Measurements from ENCODE around the gene HDAC5. TPM values are rescaled to one million over a fixed set of nuclear protein-coding genes. Genes with fewer than 3 reads are reported as not detected.
A peak's percentile ranks its signal among the peaks of the same experiment; 100 is the strongest.

The HDAC5 gene
- polyA plus RNA-seq, 1 of the 3 experiments (the other 2 are of a cell fraction), result 19.0 TPM

- Histone ChIP-seq H3K4me2 (peak overlapping the region; percentile 79), H3K79me2 (ENCODE audit: insufficient read depth) (no peaks in the 10 kb centered on the region), H3F3A (replicated peaks; ENCODE audit: insufficient read depth) (peaks cover 20% of the 10 kb centered on the region), H3K4me3 (ENCODE audit: low read depth in 2 of 2, low read length in 1 of 2) (no peak overlapping the region), H3K4me1 (ENCODE audit: control insufficient read depth in 1 of 2, insufficient read depth in 2 of 2, low read depth in 1 of 2, low read length in 1 of 2) (peaks cover 12 to 15% of the 10 kb centered on the region in 2 experiments; a peak in 3 of 4 replicates), H3K9ac (peak overlapping the region; percentile 42; the same call in 1 of the 2 replicates), H4K20me1 (ENCODE audit: insufficient read depth) (no peaks in the 10 kb centered on the region), H3K27me3 (ENCODE audit: insufficient read depth) (no peaks in the 10 kb centered on the region), H3K36me3 (replicated peaks in 1 of 2; ENCODE audit: control insufficient read depth in 1 of 2, insufficient read depth in 2 of 2, low read length in 1 of 2) (peaks cover 4 to 15% of the 10 kb centered on the region in 2 experiments), H3K9me2 (no peaks in the 10 kb centered on the region), H2AFZ (ENCODE audit: low read depth) (no peak overlapping the region), H3K27ac (ENCODE audit: low read depth in 2 of 2, low read length in 1 of 2) (peak overlapping the region in 1 of 2 experiments; percentile 75; a peak in 3 of 4 replicates), H3K9me3 (no peaks in the 10 kb centered on the region)
- ChIA-PET POLR2A (interaction anchor here (0.5 to 1.1 kb wide), 3 partner anchors 9 to 1427 kb away, joined by 3 read pairs; no protein-coding TSS in a partner anchor), CTCF (interaction anchor here (0.7 to 4.3 kb wide), 9 partner anchors 16 to 177 kb away, joined by 3 to 23 read pairs (median 5); partner anchors contain the start of gene G6PC3)
- peak; percentile 81 for DNase-seq
- peak; percentile 68 for TF ChIP-seq JUND (IDR thresholded peaks at IDR 0.05)
- 0 out of 2 replicates have a peak, but pooled peaks have one; percentile 27 for TF ChIP-seq PBX3 (IDR thresholded peaks at IDR 0.05)
- no peak for TF ChIP-seq EP300 (IDR thresholded peaks at IDR 0.05; ENCODE audit: borderline replicate concordance in 1 of 2, low read depth in 1 of 2, low read length in 1 of 2)
- no peak for TF ChIP-seq FOXM1 (IDR thresholded peaks at IDR 0.05; ENCODE audit: low read depth)
- TF ChIP-seq POLR2AphosphoS5 (IDR thresholded peaks at IDR 0.05; ENCODE audit: low read depth, low read length), result peak; percentile 50; the same call in 1 of the 2 replicates
- no peak for TF ChIP-seq RXRA (IDR thresholded peaks at IDR 0.05; ENCODE audit: borderline replicate concordance, low read depth)
- TF ChIP-seq TCF12 (IDR thresholded peaks at IDR 0.05), result peak; percentile 42; the same call in 1 of the 2 replicates
- TF ChIP-seq MXI1 (IDR thresholded peaks at IDR 0.05; ENCODE audit: low read depth, low read length), result peak; percentile 75
- TF ChIP-seq FOSL2 (IDR thresholded peaks at IDR 0.05; ENCODE audit: borderline replicate concordance, low read depth), result peak; percentile 79; the same call in 1 of the 2 replicates
- 0 out of 2 replicates have a peak, but pooled peaks have one; percentile 34 for TF ChIP-seq SIN3A (IDR thresholded peaks at IDR 0.05; ENCODE audit: borderline replicate concordance, low read depth, low read length)
- TF ChIP-seq MAX (IDR thresholded peaks at IDR 0.05; ENCODE audit: low read depth), result peak; percentile 83
- 26% methylated on average over 17 of the region's 23 CpGs for WGBS (ENCODE audit: low lambda C conversion rate)
These were observed 36.8 kb downstream of the HDAC5 start for GRCh38 chr17:44086364-44087311.

GRCh38 chr17:44085908-44086307 lies 37.5 kb downstream of the HDAC5 start:
- POLR2A ChIA-PET, result no interaction called here
- CTCF ChIA-PET, result interaction anchor here (0.9 to 4.3 kb wide), 4 partner anchors 8 to 44 kb away, joined by 3 to 23 read pairs (median 18); no protein-coding TSS in a partner anchor
- peaks cover 12 to 15% of the 10 kb centered on the region in 2 experiments; a peak in 3 of 4 replicates for H3K4me1 ChIP-seq (ENCODE audit: control insufficient read depth in 1 of 2, insufficient read depth in 2 of 2, low read depth in 1 of 2, low read length in 1 of 2)
- H3K36me3 ChIP-seq (replicated peaks in 1 of 2; ENCODE audit: control insufficient read depth in 1 of 2, insufficient read depth in 2 of 2, low read length in 1 of 2), result peaks cover 4 to 12% of the 10 kb centered on the region in 2 experiments
- no peak overlapping the region for H2AFZ ChIP-seq (ENCODE audit: low read depth)
- H3F3A ChIP-seq (replicated peaks; ENCODE audit: insufficient read depth), result peaks cover 20% of the 10 kb centered on the region
- H3K9me3 ChIP-seq, result no peaks in the 10 kb centered on the region
- TF ChIP-seq EP300 (IDR thresholded peaks at IDR 0.05; ENCODE audit: borderline replicate concordance in 1 of 2, low read depth in 1 of 2, low read length in 1 of 2) (no peak), FOXJ3 (CRISPR knock-in tag; IDR thresholded peaks at IDR 0.05) (no peak), GATA2 (CRISPR knock-in tag; IDR thresholded peaks at IDR 0.05) (no peak), GABPA (IDR thresholded peaks at IDR 0.05; ENCODE audit: low read depth) (no peak), TAF1 (IDR thresholded peaks at IDR 0.05; ENCODE audit: borderline replicate concordance, low read depth, low read length) (no peak), ZBTB33 (IDR thresholded peaks at IDR 0.05; ENCODE audit: borderline replicate concordance, low read depth) (no peak), USF2 (IDR thresholded peaks at IDR 0.05; ENCODE audit: borderline replicate concordance, low read depth, low read length) (no peak), EZH2phosphoT487 (IDR thresholded peaks at IDR 0.05; ENCODE audit: borderline replicate concordance, low read depth) (no peak), NFIC (IDR thresholded peaks at IDR 0.05; ENCODE audit: borderline replicate concordance) (no peak), PBX3 (IDR thresholded peaks at IDR 0.05) (no peak), TCF12 (IDR thresholded peaks at IDR 0.05) (no peak)
- H3K79me2 ChIP-seq (ENCODE audit: insufficient read depth), result no peaks in the 10 kb centered on the region
- H3K9me2 ChIP-seq, result no peaks in the 10 kb centered on the region
- peak overlapping the region in 1 of 2 experiments; percentile 75; a peak in 1 of 4 replicates for H3K27ac ChIP-seq (ENCODE audit: low read depth in 2 of 2, low read length in 1 of 2)
- no peaks in the 10 kb centered on the region for H4K20me1 ChIP-seq (ENCODE audit: insufficient read depth)
- no peak for DNase-seq
- H3K4me3 ChIP-seq (ENCODE audit: low read depth in 2 of 2, low read length in 1 of 2), result no peak overlapping the region
- H3K9ac ChIP-seq, result no peak overlapping the region
- 82% methylated on average over 5 of the region's 5 CpGs for WGBS (ENCODE audit: low lambda C conversion rate)
- H3K27me3 ChIP-seq (ENCODE audit: insufficient read depth), result no peaks in the 10 kb centered on the region
- H3K4me2 ChIP-seq, result no peak overlapping the region
